DMS 273 treated with DMSO at 0.1 percent for 48 hours (cell line): ENCODE measurements around the gene COX5A.

Experiments used
- DNase-seq: peaks from one replicate; lab custom pipeline; 2025; lab: John Stamatoyannopoulos, UW

COX5A gene

DNA sequence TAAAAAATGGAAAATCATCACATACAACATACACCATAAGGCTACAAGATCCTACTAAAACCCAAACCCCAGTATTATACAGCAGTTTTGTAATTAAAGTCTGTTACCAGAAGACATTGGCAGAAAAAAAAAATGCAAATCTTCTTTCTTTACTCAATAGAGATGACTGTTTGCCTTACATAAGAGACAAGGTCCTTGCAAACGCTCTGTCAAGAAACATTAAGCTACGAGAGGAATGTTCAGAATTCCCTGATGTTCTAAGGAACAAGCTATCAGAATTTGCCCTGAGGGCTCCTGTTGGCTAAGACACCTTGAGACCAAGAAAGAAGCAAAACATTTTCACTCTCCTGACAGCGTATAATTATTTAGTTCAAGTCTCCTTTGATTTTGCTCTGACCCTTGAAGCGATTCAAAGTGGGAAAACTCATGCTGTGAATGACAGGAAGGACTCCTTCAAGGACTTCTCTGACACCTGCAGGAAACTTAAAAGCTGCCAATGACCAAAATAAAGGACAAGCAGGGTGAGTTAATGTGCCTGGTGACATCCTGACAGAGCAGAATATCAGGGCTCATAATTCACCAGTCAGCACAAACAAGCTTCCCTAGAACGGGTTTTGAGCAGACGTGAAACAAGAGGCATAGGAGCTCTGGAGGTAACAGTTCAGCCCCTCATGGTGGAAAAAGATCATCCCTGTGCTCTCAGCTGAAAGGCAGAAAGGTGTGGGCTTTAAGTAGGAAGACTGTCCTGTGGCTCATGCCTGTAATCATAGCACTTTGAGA lies 67.2 kb downstream of the COX5A start:
- no peak for DNase-seq
